ENCODE data around the gene PLD1.

PLD1 gene

GRCh38 chr3:171710359-171710758, 99.9 kb downstream of the PLD1 start:
- no peak for TF ChIP-seq CTCF (IDR thresholded peaks at IDR 0.05; ENCODE audit: low read depth, low read length, missing control alignments)
- DNase-seq (ENCODE audit: extremely low read depth, low read depth) = no peak
- no peak overlapping the region for H3K4me3 ChIP-seq (replicated peaks; ENCODE audit: low read depth, low read length)

DNA sequence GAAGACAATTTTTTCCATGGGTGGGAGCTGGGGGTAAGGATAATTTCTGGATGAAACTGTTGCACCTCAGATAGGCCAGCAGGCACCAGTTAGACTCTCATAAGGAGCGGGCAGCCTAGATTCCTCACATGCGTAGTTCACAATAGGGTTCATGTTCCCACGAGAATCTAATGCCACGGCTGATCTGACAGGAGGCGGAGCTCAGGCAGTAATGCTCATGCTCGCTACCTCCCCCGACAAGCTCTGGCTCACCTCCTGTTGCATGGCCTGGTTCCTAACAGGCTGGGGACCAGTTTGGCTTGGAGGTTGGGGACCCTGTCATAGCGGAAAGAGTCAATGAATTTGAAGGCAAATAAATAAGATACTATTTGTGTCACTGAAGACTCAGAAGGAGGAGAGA, 105.5 kb downstream of the PLD1 start:
- no peak overlapping the region for H3K4me3 ChIP-seq (replicated peaks; ENCODE audit: low read depth, low read length)
- no peak for DNase-seq (ENCODE audit: extremely low read depth, low read depth)
- no peak for TF ChIP-seq CTCF (IDR thresholded peaks at IDR 0.05; ENCODE audit: low read depth, low read length, missing control alignments)

DNA sequence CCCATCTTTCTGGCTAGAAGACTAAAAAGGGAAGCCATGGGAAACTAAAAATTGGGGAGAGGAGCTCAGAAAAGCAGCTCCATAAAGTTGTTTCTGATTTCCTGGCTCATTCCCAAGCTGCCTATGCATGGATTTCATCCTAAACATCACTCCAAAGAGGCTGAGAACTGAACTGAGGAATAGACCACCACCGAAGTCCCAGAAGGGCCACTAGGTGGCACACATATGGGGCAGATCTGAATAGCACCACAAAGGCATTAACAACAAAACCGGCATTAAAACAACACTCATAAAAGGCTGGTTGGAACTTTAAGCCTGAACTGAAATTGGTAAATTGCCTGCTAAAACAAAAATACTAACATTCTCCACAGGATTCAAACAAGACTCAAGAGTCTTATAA, 106.3 kb downstream of the PLD1 start:
- peak; percentile 75 for TF ChIP-seq CTCF (IDR thresholded peaks at IDR 0.05; ENCODE audit: low read depth, low read length, missing control alignments)
- DNase-seq (ENCODE audit: extremely low read depth, low read depth) = peak; percentile 17
- H3K4me3 ChIP-seq (replicated peaks; ENCODE audit: low read depth, low read length) = no peak overlapping the region

GRCh38 chr3:171703144-171703543, 107.1 kb downstream of the PLD1 start:
- no peak for DNase-seq (ENCODE audit: extremely low read depth, low read depth)
- TF ChIP-seq CTCF (IDR thresholded peaks at IDR 0.05; ENCODE audit: low read depth, low read length, missing control alignments) = no peak

DNA sequence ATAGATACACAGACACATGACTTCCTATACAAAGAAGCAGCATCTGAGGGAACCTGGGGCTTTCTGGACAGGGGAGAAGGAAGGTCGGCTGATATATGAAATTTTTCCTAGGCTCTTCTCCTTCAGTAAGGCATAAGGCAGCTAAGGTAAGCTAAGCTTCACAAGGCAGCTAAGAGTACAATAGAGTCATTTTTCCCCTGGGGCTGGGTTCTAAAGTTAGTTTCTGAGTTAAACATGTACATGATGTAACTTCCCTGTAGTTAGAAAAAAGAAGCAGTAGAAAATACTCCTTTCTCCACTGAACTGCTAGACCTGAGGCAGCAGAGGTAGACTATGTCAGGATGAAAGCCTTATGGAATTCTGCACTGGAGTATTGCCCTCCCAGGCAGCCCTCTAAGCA, 109.6 kb downstream of the PLD1 start:
- TF ChIP-seq CTCF (IDR thresholded peaks at IDR 0.05; ENCODE audit: low read depth, low read length, missing control alignments) = no peak
- no peak for DNase-seq (ENCODE audit: extremely low read depth, low read depth)
- H3K4me3 ChIP-seq (replicated peaks; ENCODE audit: low read depth, low read length) = no peak overlapping the region

More at GRCh38 chr3:171703144-171703543, 107.1 kb downstream of the PLD1 start:
- H3K4me3 ChIP-seq (replicated peaks; ENCODE audit: low read depth, low read length) = no peak overlapping the region

DNA sequence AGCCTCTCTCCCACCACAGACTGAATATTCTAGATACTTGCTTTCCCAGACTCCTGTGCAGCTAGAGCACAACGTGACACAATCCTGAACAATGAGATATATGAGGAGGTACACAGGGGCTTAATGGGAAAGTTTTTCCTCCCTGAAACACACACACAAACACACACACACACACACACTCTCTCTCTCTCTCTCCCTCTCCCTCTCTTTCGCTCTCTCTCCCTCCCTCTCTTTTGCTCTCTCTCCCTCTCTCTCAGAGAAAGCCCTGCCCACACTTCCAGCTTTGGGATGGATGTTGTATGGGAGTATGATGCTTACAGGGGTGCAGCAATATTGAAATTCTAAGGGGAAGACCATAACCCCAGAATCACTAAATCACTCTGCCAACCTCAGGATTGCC, 110.1 kb downstream of the PLD1 start:
- TF ChIP-seq CTCF (IDR thresholded peaks at IDR 0.05; ENCODE audit: low read depth, low read length, missing control alignments) = no peak
- H3K4me3 ChIP-seq (replicated peaks; ENCODE audit: low read depth, low read length) = no peak overlapping the region
- no peak for DNase-seq (ENCODE audit: extremely low read depth, low read depth)

- H3K4me3 ChIP-seq (replicated peaks; ENCODE audit: low read depth, low read length) = no peak overlapping the region
- TF ChIP-seq CTCF (IDR thresholded peaks at IDR 0.05; ENCODE audit: low read depth, low read length, missing control alignments) = no peak
- no peak for DNase-seq (ENCODE audit: extremely low read depth, low read depth)
Observed at GRCh38 chr3:171699601-171700000, 110.7 kb downstream of the PLD1 start.

Measured in HFF-Myc (cell line).